OCI-LY1 (cell line): ENCODE measurements around the gene CEP83.

Experiments used
- H2AFZ ChIP-seq: fragments of 200-600 bp; sonication (generic), shearing (Covaris generic); 2 replicates; pipeline ENCODE4 v1.6.0; 2014; ENCODE audit warnings: antibody characterized with exemption, mild to moderate bottlenecking, low read length
- H3F3A ChIP-seq: fragments of 200-600 bp; sonication (generic), shearing (Covaris generic); 2 replicates; pipeline ENCODE4 v1.6.0; 2014; ENCODE audit warnings: mild to moderate bottlenecking, antibody characterized with exemption, low read length, moderate library complexity; ENCODE audit not compliant: insufficient read depth
- H3K27ac ChIP-seq: fragments of 200-600 bp; sonication (generic); 2 replicates; pipeline ENCODE4 v1.5.1; 2014; ENCODE audit warnings: low read length, mixed run types, mild to moderate bottlenecking, low read depth; ENCODE audit not compliant: poor library complexity, severe bottlenecking
- H3K27me3 ChIP-seq: fragments of 200-600 bp; sonication (generic); 2 replicates; pipeline ENCODE4 v1.6.0; 2014; ENCODE audit warnings: antibody characterized with exemption, mild to moderate bottlenecking, low read length, moderate library complexity; ENCODE audit not compliant: insufficient read depth
- H3K36me3 ChIP-seq: fragments of 200-600 bp; sonication (generic); 2 replicates; pipeline ENCODE4 v1.6.1; 2014; ENCODE audit warnings: mild to moderate bottlenecking, antibody characterized with exemption, low read length, moderate library complexity, mixed read lengths; ENCODE audit not compliant: insufficient read depth
- H3K4me1 ChIP-seq: fragments of 200-600 bp; sonication (generic); 2 replicates; pipeline ENCODE4 v1.5.1; 2014; ENCODE audit warnings: mild to moderate bottlenecking, low read length, moderate library complexity; ENCODE audit not compliant: insufficient read depth, severe bottlenecking
- H3K4me2 ChIP-seq: fragments of 200-600 bp; sonication (generic), shearing (Covaris generic); 2 replicates; pipeline ENCODE4 v1.6.1; 2014; ENCODE audit warnings: low read length
- H3K4me3 ChIP-seq: fragments of 200-600 bp; sonication (generic); 2 replicates; pipeline ENCODE4 v1.5.1; 2014; ENCODE audit warnings: low read length, low read depth, mild to moderate bottlenecking, mixed read lengths; ENCODE audit not compliant: poor library complexity, severe bottlenecking
- H3K79me2 ChIP-seq: fragments of 200-600 bp; shearing (Covaris generic); 2 replicates; pipeline ENCODE4 v1.6.1; 2016; ENCODE audit warnings: mixed run types, low read length, mixed read lengths; ENCODE audit not compliant: insufficient read depth
- H3K9ac ChIP-seq: fragments of 200-600 bp; sonication (generic), shearing (Covaris generic); 2 replicates; pipeline ENCODE4 v1.6.1; 2014; ENCODE audit warnings: mild to moderate bottlenecking, low read length, mixed read lengths
- H3K9me2 ChIP-seq: fragments of 200-600 bp; sonication (generic), shearing (Covaris generic); 2 replicates; pipeline ENCODE4 v1.6.1; 2014; ENCODE audit warnings: low read depth, mild to moderate bottlenecking, low read length, mixed read lengths
- H3K9me3 ChIP-seq: fragments of 200-600 bp; shearing (Covaris generic); 2 replicates; pipeline ENCODE4 v1.6.1; 2014; ENCODE audit warnings: low read length, mixed read lengths
- H4K20me1 ChIP-seq: fragments of 200-600 bp; sonication (generic), shearing (Covaris generic); 2 replicates; pipeline ENCODE4 v1.6.0; 2016; ENCODE audit warnings: mild to moderate bottlenecking, low read length; ENCODE audit not compliant: insufficient read depth
- CTCF ChIP-seq: fragments of 200-600 bp; sonication (generic), shearing (Covaris generic); IDR thresholded peaks from 2 replicates; pipeline ENCODE4 v1.5.1; 2017; ENCODE audit warnings: mild to moderate bottlenecking, antibody characterized with exemption, low read length, moderate library complexity, mixed read lengths
- EZH2 ChIP-seq: fragments of 200-600 bp; sonication (generic), shearing (Covaris generic); IDR thresholded peaks from 2 replicates; pipeline ENCODE4 v1.8.0; 2017; ENCODE audit warnings: borderline replicate concordance, mixed run types, mild to moderate bottlenecking, antibody characterized with exemption, low read length, moderate library complexity, mixed read lengths

The CEP83 gene

GRCh38 chr12:94469522-94469921 is 9.9 kb upstream of the CEP83 start:
- Histone ChIP-seq H3K4me3 (no peak overlapping the region), H3F3A (no peaks in the 10 kb centered on the region), H3K4me2 (no peak overlapping the region), H3K27ac (no peak overlapping the region), H3K9me3 (no peaks in the 10 kb centered on the region), H4K20me1 (no peaks in the 10 kb centered on the region), H3K27me3 (no peaks in the 10 kb centered on the region), H3K9ac (no peak overlapping the region), H2AFZ (no peak overlapping the region), H3K79me2 (no peaks in the 10 kb centered on the region), H3K36me3 (no peaks in the 10 kb centered on the region), H3K9me2 (no peaks in the 10 kb centered on the region), H3K4me1 (no peaks in the 10 kb centered on the region)
- TF ChIP-seq CTCF (no peak), EZH2 (no peak)

- Histone ChIP-seq H3K9me2 (no peaks in the 10 kb centered on the region), H3K9me3 (no peaks in the 10 kb centered on the region), H3K36me3 (no peaks in the 10 kb centered on the region; the same call in none of the 2 replicates), H3K4me3 (peak overlapping the region; percentile 89), H3K9ac (peak overlapping the region; percentile 85), H3K4me2 (peak overlapping the region; percentile 93), H3K79me2 (peaks cover 6% of the 10 kb centered on the region; the same call in 1 of the 2 replicates), H2AFZ (no peak overlapping the region), H3K4me1 (peaks cover 26% of the 10 kb centered on the region), H4K20me1 (no peaks in the 10 kb centered on the region), H3K27ac (no peak overlapping the region), H3K27me3 (no peaks in the 10 kb centered on the region), H3F3A (no peaks in the 10 kb centered on the region)
- TF ChIP-seq EZH2: no peak
- no peak for TF ChIP-seq CTCF
These were observed 921 bp upstream of the CEP83 start for GRCh38 chr12:94460616-94460959.

GRCh38 chr12:94458877-94459727 is 565 bp downstream of the CEP83 start:
- peak overlapping the region; percentile 26; the same call in 1 of the 2 replicates for H2AFZ ChIP-seq
- no peak overlapping the region for H3K27ac ChIP-seq
- H3K4me1 ChIP-seq: peaks cover 26% of the 10 kb centered on the region
- H3K9ac ChIP-seq: peak overlapping the region; percentile 85
- no peak for TF ChIP-seq CTCF
- TF ChIP-seq EZH2: no peak
- peaks cover 6% of the 10 kb centered on the region; the same call in 1 of the 2 replicates for H3K79me2 ChIP-seq
- peaks cover 15% of the 10 kb centered on the region for H3K36me3 ChIP-seq
- no peaks in the 10 kb centered on the region for H3K9me3 ChIP-seq
- H3K9me2 ChIP-seq: no peaks in the 10 kb centered on the region
- H4K20me1 ChIP-seq: no peaks in the 10 kb centered on the region
- H3K4me2 ChIP-seq: peak overlapping the region; percentile 93
- peak overlapping the region; percentile 89 for H3K4me3 ChIP-seq
- no peaks in the 10 kb centered on the region for H3F3A ChIP-seq
- H3K27me3 ChIP-seq: no peaks in the 10 kb centered on the region
